K562 (cell line): ENCODE measurements around the gene PQBP1. TPM values are rescaled to one million over a fixed set of nuclear protein-coding genes. Genes with fewer than 3 reads are reported as not detected.

Experiments
- COPS2 ChIP-seq: fragments of 450-650 bp; conservative IDR thresholded peaks from 2 replicates; pipeline ENCODE4 v1.6.1; 2016; ENCODE audit warnings: mild to moderate bottlenecking, moderate library complexity
- DPF2 ChIP-seq: fragments of 450-650 bp; IDR thresholded peaks from 2 replicates; pipeline ENCODE4 v1.6.1; 2016
- GABPA ChIP-seq: fragments of 200-800 bp; sonication (Bioruptor generic); conservative IDR thresholded peaks from 2 replicates; pipeline ENCODE4 v1.6.1; 2016; ENCODE audit warnings: low read depth, missing genetic modification characterization, missing compliant biosample characterization
- GABPB1 ChIP-seq: sonication (generic); formaldehyde crosslinking; IDR thresholded peaks from 2 replicates; pipeline ENCODE4 v1.8.0; 2022; ENCODE audit warnings: mild to moderate bottlenecking, missing genetic modification reagents
- GATA2 ChIP-seq: sonication (generic); formaldehyde crosslinking; IDR thresholded peaks from 2 replicates; pipeline ENCODE4 v1.4.0; 2020; ENCODE audit warnings: mild to moderate bottlenecking, missing genetic modification reagents
- HNRNPL ChIP-seq: fragments of 200-400 bp; formaldehyde crosslinking; IDR thresholded peaks from 2 replicates; pipeline ENCODE4 v1.6.1; 2017; ENCODE audit warnings: low read depth, mild to moderate bottlenecking, low read length
- JUND ChIP-seq, 2 experiments: IDR thresholded peaks; 2 replicates in 1 of 2; 3 replicates in 1 of 2; pipeline ENCODE4 v1.6.1; 2011; ENCODE audit warnings: borderline replicate concordance in 2 of 2, low read depth in 2 of 2, low read length in 2 of 2, improper control_type of control experiment in 1 of 2, missing biosample characterization in 1 of 2, missing genetic modification characterization in 1 of 2, missing genetic modification reagents in 1 of 2
- KLF13 ChIP-seq: fragments of 450-650 bp; IDR thresholded peaks from 2 replicates; pipeline ENCODE4 v1.6.1; 2016; ENCODE audit warnings: missing genetic modification characterization, low read depth, mild to moderate bottlenecking, missing compliant biosample characterization, moderate library complexity, borderline replicate concordance
- L3MBTL2 ChIP-seq: fragments of 450-650 bp; IDR thresholded peaks from 2 replicates; pipeline ENCODE4 v1.6.1; 2016; ENCODE audit warnings: mild to moderate bottlenecking, moderate library complexity
- LARP7 ChIP-seq: fragments of 450-650 bp; IDR thresholded peaks from 2 replicates; pipeline ENCODE4 v1.6.1; 2016
- MCM7 ChIP-seq, 2 experiments: fragments of 450-650 bp; IDR thresholded peaks; 2 replicates each; pipeline ENCODE4 v1.6.1; 2016 to 2018
- MECOM ChIP-seq: fragments of 250-450 bp; sonication (Bioruptor Pico); IDR thresholded peaks from 2 replicates; pipeline ENCODE4 v1.8.0; 2022; ENCODE audit warnings: inconsistent platforms
- NCOA1 ChIP-seq: fragments of 450-650 bp; IDR thresholded peaks from 2 replicates; pipeline ENCODE4 v1.6.1; 2016; ENCODE audit warnings: low read depth
- POLR2AphosphoS5 ChIP-seq: IDR thresholded peaks from 2 replicates; pipeline ENCODE4 v1.6.1; 2011; ENCODE audit warnings: mild to moderate bottlenecking, low read depth, low read length, moderate library complexity; ENCODE audit not compliant: control insufficient read depth, insufficient read depth
- PREB ChIP-seq: sonication (generic); formaldehyde crosslinking; IDR thresholded peaks from 2 replicates; pipeline ENCODE4 v1.8.1; 2023; ENCODE audit warnings: mild to moderate bottlenecking, missing genetic modification reagents
- RNF2 ChIP-seq: sonication (generic); IDR thresholded peaks from 2 replicates; pipeline ENCODE4 v1.6.1; 2016
- SREBF1 ChIP-seq: fragments of 150-350 bp; IDR thresholded peaks from 2 replicates; pipeline ENCODE4 v1.6.1; 2014; ENCODE audit warnings: antibody characterized with exemption, low read depth, low read length, borderline replicate concordance
- TCF7L2 ChIP-seq: fragments of 150-350 bp; IDR thresholded peaks from 2 replicates; pipeline ENCODE4 v1.6.1; 2016; ENCODE audit warnings: low read depth, mild to moderate bottlenecking, low read length, moderate library complexity
- XRCC3 ChIP-seq: fragments of 450-650 bp; IDR thresholded peaks from 2 replicates; pipeline ENCODE4 v1.6.1; 2017; ENCODE audit warnings: mild to moderate bottlenecking, moderate library complexity
- YY1 ChIP-seq, 3 experiments: IDR thresholded peaks; 2 replicates each; pipeline ENCODE4 v1.6.1; 2011; ENCODE audit warnings: low read length in 2 of 3, mild to moderate bottlenecking in 2 of 3, moderate library complexity in 2 of 3, borderline replicate concordance in 1 of 3, control low read depth in 1 of 3, low read depth in 1 of 3; ENCODE audit not compliant: insufficient read depth in 3 of 3, insufficient replicate concordance in 2 of 3, control insufficient read depth in 1 of 3, insufficient read length in 1 of 3; ENCODE audit errors: extremely low read depth in 1 of 3
- ZBTB26 ChIP-seq: fragments of 450-650 bp; formaldehyde crosslinking; IDR thresholded peaks from 2 replicates; pipeline ENCODE4 v1.4.0; 2022; ENCODE audit warnings: missing genetic modification characterization
- ZNF23 ChIP-seq: fragments of 250-450 bp; sonication (Bioruptor Pico); IDR thresholded peaks from 2 replicates; pipeline ENCODE4 v1.4.0; 2020; ENCODE audit warnings: mild to moderate bottlenecking
- polyA plus RNA-seq, 8 experiments: library from polyadenylated mRNA; depleted of rRNA in 4 of 8; stranded (reverse) in 5 of 8; unstranded in 3 of 8; fragments of >200 nt; fragmentation: Nextera tagmentation in 2 of 8; fragmentation: Illumina TruSeq in 1 of 8; extraction: Ambion mirVana in 2 of 8; extraction: Trizol in 1 of 8; gene quantifications; 2 replicates each; pipeline versions ENCODE4 v1.2.1 to v1.2.3, GENCODE V29; 2011 to 2014; ENCODE audit warnings: inconsistent platforms in 1 of 8, missing spikeins in 1 of 8
- total RNA-seq, 7 experiments: library from RNA; depleted of rRNA in 6 of 7; stranded (reverse); fragments of >200 nt in 6 of 7; fragmentation: Illumina TruSeq in 2 of 7; extraction: Trizol in 2 of 7; gene quantifications; 2 replicates each; pipeline versions ENCODE4 v1.2.1 to v1.2.3, GENCODE V29; 2011 to 2021; ENCODE audit warnings: low replicate concordance in 1 of 7
- TF ChIP-seq, protein P1 (sequence below): fragments of 450-650 bp; formaldehyde crosslinking; IDR thresholded peaks from 2 replicates; pipeline ENCODE4 v1.4.0; 2020; ENCODE audit warnings: mild to moderate bottlenecking, mixed read lengths

Gene PQBP1
- total and polyA plus RNA-seq, 9 of the 15 experiments (the other 6 are each of a cell fraction or from before 2014, with no cell fraction given), result 41.3 to 262 (median 112) TPM

- TF ChIP-seq KLF13 (no peak), HNRNPL (no peak), COPS2 (no peak), RNF2 (peak; percentile 44; the same call in 1 of the 2 replicates), JUND (IDR thresholded peaks at IDR 0.05; ENCODE audit: borderline replicate concordance, low read depth, low read length) (peak; percentile 91), JUND (tag; IDR thresholded peaks at IDR 0.05; ENCODE audit: borderline replicate concordance, low read depth, low read length) (no peak), DPF2 (no peak; the same call in 1 of the 2 replicates), MECOM (no peak), SREBF1 (peak; percentile 89; the same call in 1 of the 2 replicates), LARP7 (no peak), L3MBTL2 (peak; percentile 14; the same call in 1 of the 2 replicates), MCM7 (IDR thresholded peaks at IDR 0.05) (no peak), PREB (CRISPR knock-in tag) (peak; percentile 65; the same call in 1 of the 2 replicates), TCF7L2 (peak; percentile 95), YY1 (IDR thresholded peaks at IDR 0.05; ENCODE audit: borderline replicate concordance in 1 of 3, control insufficient read depth in 1 of 3, extremely low read depth in 1 of 3, insufficient read depth in 3 of 3, insufficient read length in 1 of 3, insufficient replicate concordance in 2 of 3, low read depth in 1 of 3, low read length in 2 of 3) (peak; percentile 15 to 88 (median 75)), GATA2 (CRISPR knock-in tag) (no peak), POLR2AphosphoS5 (peak; percentile 68), GABPA (tag) (peak; percentile 72), ZBTB26 (CRISPR knock-in tag) (peak; percentile 28; the same call in 1 of the 2 replicates), ZNF23 (CRISPR knock-in tag) (no peak), XRCC3 (no peak), NCOA1 (0 out of 2 replicates have a peak, but pooled peaks have one; percentile 16), GABPB1 (CRISPR knock-in tag) (peak; percentile 21; the same call in 1 of the 2 replicates)
- TF ChIP-seq, protein P1, sequence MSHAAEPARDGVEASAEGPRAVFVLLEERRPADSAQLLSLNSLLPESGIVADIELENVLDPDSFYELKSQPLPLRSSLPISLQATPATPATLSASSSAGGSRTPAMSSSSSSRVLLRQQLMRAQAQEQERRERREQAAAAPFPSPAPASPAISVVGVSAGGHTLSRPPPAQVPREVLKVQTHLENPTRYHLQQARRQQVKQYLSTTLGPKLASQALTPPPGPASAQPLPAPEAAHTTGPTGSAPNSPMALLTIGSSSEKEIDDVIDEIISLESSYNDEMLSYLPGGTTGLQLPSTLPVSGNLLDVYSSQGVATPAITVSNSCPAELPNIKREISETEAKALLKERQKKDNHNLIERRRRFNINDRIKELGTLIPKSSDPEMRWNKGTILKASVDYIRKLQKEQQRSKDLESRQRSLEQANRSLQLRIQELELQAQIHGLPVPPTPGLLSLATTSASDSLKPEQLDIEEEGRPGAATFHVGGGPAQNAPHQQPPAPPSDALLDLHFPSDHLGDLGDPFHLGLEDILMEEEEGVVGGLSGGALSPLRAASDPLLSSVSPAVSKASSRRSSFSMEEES (CRISPR knock-in tag), result no peak
These were observed at the start of gene PQBP1, which contains the start of gene TIMM17B (continued) for GRCh38 chrX:48897625-48898306.
